Measurements from ENCODE around the gene NXT2. TPM values are rescaled to one million over a fixed set of nuclear protein-coding genes. Genes with fewer than 3 reads are reported as not detected.
A peak's percentile ranks its signal among the peaks of the same experiment; 100 is the strongest.
"Not testable (repeated sequence)": the region's sequence is repeated elsewhere in the genome, so short reads cannot be mapped to it uniquely, and the experiment has no call there.

The NXT2 gene
- total and polyA plus RNA-seq, 12 donors, result 1.2 to 2.7 (median 1.6) TPM

DNA sequence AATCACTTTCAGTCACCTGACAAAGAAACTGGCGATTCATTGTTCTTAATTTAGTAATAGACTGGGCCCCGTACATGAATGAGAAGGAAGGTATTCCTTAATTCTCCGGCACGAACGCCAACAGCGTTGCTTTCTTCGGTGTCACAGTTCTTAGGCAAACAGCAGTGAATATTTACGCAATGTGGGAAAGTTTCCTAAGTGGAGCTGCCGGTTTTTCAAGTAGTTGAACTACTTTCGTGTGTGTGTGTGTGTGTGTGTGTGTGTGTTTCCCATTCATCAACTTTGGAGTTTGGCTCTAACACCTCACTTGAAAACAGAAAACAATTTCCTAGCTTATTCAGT, 651 bp downstream of the NXT2 start:
- Histone ChIP-seq H3K27ac (peak overlapping the region in 9 of 10 donors; percentile 83 to 95 (median 91)), H3K9me3 (peaks cover 0 to 4% (median 0%) of the 10 kb centered on the region in 11 donors), H3K36me3 (peaks cover 0 to 2% (median 0%) of the 10 kb centered on the region in 9 donors), H3K4me3 (peak overlapping the region; percentile 23 to 75 (median 62)), H3K4me1 (peaks cover 0 to 16% (median 4%) of the 10 kb centered on the region in 9 donors), H3K27me3 (peaks cover 0 to 4% (median 0%) of the 10 kb centered on the region in 7 donors)
- 0% methylated on average over 10 of the region's 10 CpGs for WGBS, 2 donors
- TF ChIP-seq CTCF (IDR thresholded peaks at IDR 0.05), result no peak
- intact Hi-C loops (cut with DNase I), result loop anchor here in 1 of 10 donors (5.0 kb wide), 2 partner anchors 85 to 320 kb away; no protein-coding TSS in a partner anchor
- ATAC-seq, result peak in 7 of 8 donors; percentile 35 to 56 (median 44)
- DNase-seq, result no peak

GRCh38 chrX:109539007-109539406, 2.4 kb downstream of the NXT2 start:
- Histone ChIP-seq H3K4me1 (peaks cover 0 to 11% (median 4%) of the 10 kb centered on the region in 9 donors), H3K36me3 (peaks cover 0 to 13% (median 0%) of the 10 kb centered on the region in 9 donors)
- H3K27ac ChIP-seq, H3K9me3 ChIP-seq, H3K27me3 ChIP-seq, ATAC-seq, DNase-seq, H3K4me3 ChIP-seq: not testable (repeated sequence)
- intact Hi-C loops (cut with DNase I), result loop anchor here in 1 of 10 donors (5.0 kb wide), 2 partner anchors 83 to 318 kb away; no protein-coding TSS in a partner anchor

- H3K9me3 ChIP-seq, result peaks cover 0 to 8% (median 0%) of the 10 kb centered on the region in 11 donors
- intact Hi-C loops (cut with DNase I), result no loop called here
Observed at GRCh38 chrX:109553862-109554261, 17.2 kb downstream of the NXT2 start.

GRCh38 chrX:109576083-109576482, 39.4 kb downstream of the NXT2 start:
- H3K9me3 ChIP-seq; H3K36me3 ChIP-seq; ATAC-seq; H3K4me3 ChIP-seq; DNase-seq; intact Hi-C loops (cut with DNase I); H3K27ac ChIP-seq; H3K4me1 ChIP-seq: not testable (repeated sequence)
- WGBS, 2 donors, result 69 to 94% methylated on average over 4 of the region's 4 CpGs
- peaks cover 0 to 15% (median 0%) of the 10 kb centered on the region in 7 donors for H3K27me3 ChIP-seq

More at GRCh38 chrX:109553862-109554261, 17.2 kb downstream of the NXT2 start:
- no peak for TF ChIP-seq CTCF (IDR thresholded peaks at IDR 0.05)
- H3K27me3 ChIP-seq, result peaks cover 0 to 27% (median 0%) of the 10 kb centered on the region in 7 donors
- no peak overlapping the region for H3K4me3 ChIP-seq
- WGBS, 2 donors, result 25% methylated on average over 1 of the region's 1 CpG
- H3K36me3 ChIP-seq, result no peaks in the 10 kb centered on the region
- no peak overlapping the region for H3K27ac ChIP-seq
- DNase-seq (no peak), ATAC-seq (no peak)
- H3K4me1 ChIP-seq, result no peaks in the 10 kb centered on the region

DNA sequence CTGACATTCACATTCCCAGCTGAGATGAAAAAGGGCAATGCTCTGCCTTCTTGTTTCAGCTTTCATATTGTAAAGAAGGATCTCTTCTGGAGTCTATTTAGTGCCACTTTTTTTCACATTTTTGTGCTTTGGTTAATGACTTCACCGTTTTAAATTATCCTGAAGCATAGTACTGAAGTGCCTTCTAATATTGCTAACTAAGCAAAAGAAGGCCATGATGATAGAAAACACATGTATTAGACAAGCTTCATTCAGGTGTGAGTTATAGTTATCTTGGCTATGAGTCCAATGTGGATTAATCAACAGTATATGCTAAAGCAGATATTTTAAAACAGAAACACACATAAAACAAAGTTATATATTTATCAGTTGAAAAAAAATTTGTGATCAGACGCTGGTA, 40.4 kb downstream of the NXT2 start:
- intact Hi-C loops (cut with DNase I), result no loop called here
- 85 to 91% methylated on average over 2 of the region's 2 CpGs for WGBS, 2 donors
- ATAC-seq, result no peak
- no peaks in the 10 kb centered on the region for H3K4me1 ChIP-seq
- peaks cover 0 to 17% (median 0%) of the 10 kb centered on the region in 7 donors for H3K27me3 ChIP-seq
- H3K9me3 ChIP-seq, result no peaks in the 10 kb centered on the region
- H3K27ac ChIP-seq, result no peak overlapping the region
- no peaks in the 10 kb centered on the region for H3K36me3 ChIP-seq
- no peak overlapping the region for H3K4me3 ChIP-seq
- TF ChIP-seq CTCF (IDR thresholded peaks at IDR 0.05), result no peak
- DNase-seq, result no peak

Data from heart right ventricle (tissue), 16 donors.